HG02852 (cell line): Measurements from ENCODE around the gene PTPN7.
"Not testable (repeated sequence)": the region's sequence is repeated elsewhere in the genome, so short reads cannot be mapped to it uniquely, and the experiment has no call there.

Source experiments
- ATAC-seq: cut with Tn5 transposase; IDR thresholded peaks from one replicate; pipeline ENCODE4 v1.9.1; 2021; ENCODE audit warnings: mild to moderate bottlenecking, moderate library complexity; ENCODE audit not compliant: unreplicated experiment

The PTPN7 gene

GRCh38 chr1:202167708-202168415 is 7.5 kb upstream of the PTPN7 start:
- no peak for ATAC-seq

GRCh38 chr1:202167054-202167453 is 6.7 kb upstream of the PTPN7 start:
- ATAC-seq = not testable (repeated sequence)

DNA sequence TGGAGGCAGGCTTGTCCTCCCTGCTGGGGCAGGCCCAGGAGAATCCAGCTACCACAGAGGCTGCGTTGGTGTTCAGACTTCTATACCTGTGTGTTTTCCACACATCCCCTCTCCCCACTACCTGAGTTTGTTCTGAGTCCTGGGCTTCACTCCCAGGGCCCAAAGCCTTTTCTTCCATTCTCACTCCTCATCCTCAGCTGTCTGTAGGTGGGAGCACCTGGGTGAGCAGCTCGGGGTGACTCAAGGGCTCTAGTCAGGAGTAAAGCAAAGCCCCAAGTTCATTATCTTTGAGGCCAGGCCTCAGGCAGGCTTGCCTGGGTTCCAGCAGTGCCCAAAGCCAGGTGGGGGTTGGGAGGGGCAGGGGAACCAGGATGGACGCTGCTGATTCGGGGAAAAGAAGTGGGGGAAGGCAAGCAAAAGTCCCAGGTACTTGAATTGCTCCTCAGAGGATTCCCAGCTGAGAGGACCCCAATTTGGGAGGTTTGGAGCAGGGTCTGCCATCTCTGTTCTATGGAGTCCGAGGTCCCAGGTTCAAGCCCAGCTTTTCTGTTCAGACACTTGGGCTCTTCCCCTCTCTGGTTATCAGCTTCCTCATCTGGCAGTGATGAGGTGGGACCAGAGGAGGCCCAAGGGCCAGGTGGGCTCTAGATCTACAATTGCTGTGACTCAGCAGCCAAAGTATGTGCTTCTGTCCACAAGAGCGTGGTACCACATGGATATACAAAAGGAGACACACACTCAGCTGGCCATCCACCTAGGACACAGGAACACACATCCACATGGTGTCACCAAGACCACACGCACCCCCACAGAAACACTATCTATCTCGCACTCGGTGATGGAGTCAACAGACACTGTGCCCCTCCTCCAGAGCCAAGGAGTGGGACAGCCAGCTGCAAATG is 5.8 kb upstream of the PTPN7 start:
- no peak for ATAC-seq

DNA sequence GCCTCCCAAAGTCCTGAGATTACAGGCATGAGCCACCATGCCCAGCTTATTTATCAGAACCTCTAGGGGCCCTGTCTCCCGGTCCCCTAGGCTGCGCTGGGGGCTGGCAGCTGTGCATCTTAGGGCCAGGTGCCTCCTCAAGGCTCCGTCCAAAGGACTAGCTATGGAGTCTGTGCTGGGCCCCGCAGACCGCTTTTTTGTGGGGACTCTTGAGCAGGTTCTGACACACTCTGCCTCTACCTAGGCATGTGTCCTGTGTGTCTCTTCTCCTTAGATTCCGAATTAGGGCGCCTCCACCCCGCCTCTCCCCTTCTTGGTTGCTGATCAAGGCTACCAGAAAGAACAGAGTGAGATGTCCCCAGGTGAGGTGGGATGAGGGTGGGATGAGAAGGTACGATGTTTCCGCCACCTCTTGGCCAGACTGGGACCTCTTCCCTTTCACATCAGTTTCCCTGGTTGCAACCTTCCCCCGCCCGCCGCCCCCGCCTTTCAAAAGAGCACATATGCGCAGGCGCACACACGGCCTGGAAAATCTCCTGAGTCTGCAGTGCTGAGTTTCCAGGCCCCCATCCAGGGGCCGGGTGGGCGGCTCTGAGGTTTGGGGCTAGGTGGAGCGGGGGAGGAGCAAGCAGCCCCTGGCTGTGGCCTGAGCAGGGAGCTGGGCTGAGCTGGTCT is 5.0 kb upstream of the PTPN7 start:
- ATAC-seq = no peak

DNA sequence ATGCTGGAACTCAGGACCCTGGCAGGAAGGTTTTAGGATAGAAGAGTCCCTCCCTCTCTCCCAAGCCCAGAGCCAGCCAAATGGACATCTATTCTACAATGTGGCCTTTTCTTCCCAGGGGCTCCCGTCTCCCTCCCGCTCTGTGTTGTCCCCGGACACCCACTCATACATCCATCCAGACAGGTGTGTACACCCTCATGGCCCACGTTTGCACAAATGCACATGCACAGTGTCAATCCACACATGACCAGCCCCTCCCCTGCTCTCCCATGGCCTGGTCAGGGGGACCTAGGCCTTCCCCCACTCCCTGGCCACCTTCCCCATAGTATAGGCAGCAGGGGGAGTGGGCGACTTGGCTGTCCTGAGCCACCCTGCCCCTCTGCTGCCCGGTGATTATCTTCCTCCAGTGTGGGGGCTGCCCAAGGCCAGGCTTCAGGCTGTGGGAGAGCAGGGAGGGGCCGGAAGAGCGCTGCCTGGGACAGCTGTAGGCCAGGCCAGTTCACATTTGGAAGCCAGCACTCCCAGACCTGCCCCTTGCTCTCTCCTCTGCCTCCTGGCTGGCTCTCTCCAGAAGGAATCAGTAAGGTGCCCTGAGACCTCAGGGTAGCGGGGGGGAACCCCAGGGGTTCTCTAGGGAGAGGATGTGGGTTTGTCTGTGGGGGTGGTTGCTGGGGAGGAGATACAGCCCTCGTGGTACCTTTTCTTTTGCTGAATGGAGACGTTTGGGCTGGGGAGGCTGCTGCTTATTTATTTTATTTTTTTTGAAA is 4.1 kb upstream of the PTPN7 start:
- peak; percentile 56 for ATAC-seq

- no peak for ATAC-seq
Measured at GRCh38 chr1:202163281-202164270, 3.2 kb upstream of the PTPN7 start.

GRCh38 chr1:202162418-202163280 is 2.2 kb upstream of the PTPN7 start:
- no peak for ATAC-seq

DNA sequence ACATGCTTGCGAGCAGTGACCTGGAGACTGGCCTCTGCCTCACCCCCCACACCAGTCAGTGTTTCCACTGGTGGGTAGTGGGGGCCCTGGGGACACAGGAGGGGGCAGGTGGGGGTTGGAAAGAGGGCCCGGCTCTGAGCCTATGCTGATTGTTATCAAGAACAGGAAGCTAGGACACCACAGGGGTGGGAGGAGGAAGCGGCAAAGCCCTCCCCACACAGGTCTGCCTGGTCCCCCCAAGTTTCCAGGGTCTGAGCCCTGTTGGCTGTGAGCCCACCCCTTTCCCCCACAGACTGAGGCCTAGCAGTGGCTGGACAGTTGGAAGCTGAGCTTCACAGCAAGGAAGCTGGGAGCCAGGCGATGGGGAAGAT is 1.6 kb upstream of the PTPN7 start:
- ATAC-seq = no peak

DNA sequence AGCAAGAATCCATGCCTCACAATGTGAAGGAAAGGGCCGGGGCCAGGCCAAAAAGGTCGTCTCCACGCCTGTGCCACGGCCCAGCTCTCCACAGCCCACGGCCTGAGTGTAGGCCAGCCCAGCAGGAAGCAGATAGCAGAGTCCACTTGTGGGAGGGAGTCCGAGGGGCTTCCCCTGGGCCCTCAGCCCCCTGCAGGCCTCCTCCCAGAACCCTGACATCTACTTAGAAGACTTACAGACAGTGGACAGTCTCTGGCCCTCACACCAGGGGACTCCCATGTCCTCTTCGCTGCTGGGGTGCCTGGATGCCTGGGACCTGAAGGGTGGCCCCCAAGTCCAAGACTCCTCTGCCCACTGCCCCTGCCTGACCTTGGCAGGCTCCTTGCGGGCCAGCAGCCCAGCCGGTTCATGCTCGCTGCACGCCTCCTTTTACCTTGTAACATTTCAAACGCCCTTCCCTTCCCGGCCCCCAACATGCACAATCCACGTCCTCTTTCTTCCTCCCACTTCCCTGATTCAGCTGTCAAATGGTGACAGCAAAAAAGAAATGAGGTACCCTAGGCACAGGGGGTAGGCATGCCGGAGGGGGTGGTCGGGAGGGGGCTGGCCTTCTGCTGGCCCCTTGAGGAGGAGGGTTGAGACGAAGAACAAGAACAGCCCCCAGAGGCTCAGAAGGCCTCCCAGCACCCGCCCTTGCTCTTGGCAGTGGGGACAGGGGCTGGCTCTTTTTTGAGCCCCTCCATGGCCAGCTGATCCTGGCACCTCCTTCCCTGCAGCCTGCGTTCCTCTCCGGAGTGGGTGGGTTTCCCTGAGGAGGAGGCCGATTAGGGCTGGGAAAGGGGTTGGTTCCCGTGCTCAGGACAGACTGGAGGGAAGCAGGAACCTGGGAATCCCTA is 997 bp upstream of the PTPN7 start:
- no peak for ATAC-seq

GRCh38 chr1:202159534-202160371 is 649 bp downstream of the PTPN7 start:
- ATAC-seq = no peak

DNA sequence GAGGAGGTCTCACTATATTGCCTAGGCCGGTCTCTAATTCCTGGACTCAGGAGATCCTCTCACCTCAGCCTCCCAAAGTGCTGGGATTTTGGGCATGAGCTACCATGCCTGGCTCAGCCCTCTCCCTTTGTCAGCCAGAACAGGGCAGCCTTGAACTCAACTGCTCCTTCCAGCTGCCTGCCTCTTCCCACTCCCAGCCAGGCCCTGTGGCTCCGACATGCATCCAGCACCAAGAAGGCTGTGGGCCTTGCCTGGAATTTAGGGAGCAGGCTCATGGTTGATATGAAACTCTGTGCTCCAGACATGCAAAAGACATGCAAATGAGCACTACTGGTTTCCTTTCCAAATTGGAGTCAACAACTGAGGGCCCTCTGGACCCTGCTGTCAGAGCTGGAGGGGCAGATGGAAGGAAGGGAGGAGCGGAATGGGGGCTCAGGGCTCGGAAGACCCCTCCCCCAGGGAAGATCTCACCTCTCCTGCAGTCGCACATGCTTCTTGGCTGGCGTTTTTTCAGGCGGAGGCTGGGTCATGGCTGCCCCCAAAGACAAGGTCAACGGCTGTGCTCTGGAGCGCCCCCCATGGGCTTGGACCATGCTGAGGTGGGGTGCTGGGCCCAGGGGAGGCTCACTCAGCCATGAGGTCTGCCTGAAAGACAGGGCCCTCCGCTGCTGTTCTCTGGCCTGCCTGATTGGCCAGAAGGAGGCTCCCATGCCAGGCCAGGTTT is 1.4 kb downstream of the PTPN7 start:
- no peak for ATAC-seq

- no peak for ATAC-seq
Measured at GRCh38 chr1:202157945-202158344, 2.5 kb downstream of the PTPN7 start.

DNA sequence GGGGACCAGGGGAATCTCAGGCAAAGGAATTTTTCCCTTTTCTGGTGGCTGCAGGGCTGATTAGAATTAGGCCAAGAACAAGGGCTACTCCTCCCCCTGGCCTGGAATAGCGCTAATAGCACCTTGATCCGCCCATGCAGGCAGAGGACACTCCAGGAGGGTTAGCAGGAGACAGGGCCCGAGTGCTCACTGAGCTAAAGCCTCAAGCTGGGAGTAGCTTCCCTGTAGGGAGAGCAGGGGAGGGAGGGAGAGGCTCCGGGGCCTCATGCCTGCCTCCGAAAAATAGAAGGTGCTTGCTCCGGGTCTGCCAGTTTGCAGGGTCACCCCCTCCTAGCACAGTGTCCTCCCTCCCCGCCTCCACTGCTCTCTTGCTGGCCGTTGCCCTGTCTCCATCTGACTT is 3.8 kb downstream of the PTPN7 start:
- ATAC-seq = no peak

GRCh38 chr1:202155478-202156021 is 4.9 kb downstream of the PTPN7 start:
- ATAC-seq = no peak

GRCh38 chr1:202154766-202155477 is 5.5 kb downstream of the PTPN7 start:
- no peak for ATAC-seq
